CD4-positive, alpha-beta T cell treated with Interleukin-2 at 100 ng/mL for 4 hours (primary cell): ENCODE measurements around the gene LDLRAD1.
"Not testable (repeated sequence)": the region's sequence is repeated elsewhere in the genome, so short reads cannot be mapped to it uniquely, and the experiment has no call there.

Experiments used
- DNase-seq: peaks from one replicate; pipeline ENCODE4 v3.0.0-alpha.2; 2020; ENCODE audit warnings: low spot score

The LDLRAD1 gene

DNA sequence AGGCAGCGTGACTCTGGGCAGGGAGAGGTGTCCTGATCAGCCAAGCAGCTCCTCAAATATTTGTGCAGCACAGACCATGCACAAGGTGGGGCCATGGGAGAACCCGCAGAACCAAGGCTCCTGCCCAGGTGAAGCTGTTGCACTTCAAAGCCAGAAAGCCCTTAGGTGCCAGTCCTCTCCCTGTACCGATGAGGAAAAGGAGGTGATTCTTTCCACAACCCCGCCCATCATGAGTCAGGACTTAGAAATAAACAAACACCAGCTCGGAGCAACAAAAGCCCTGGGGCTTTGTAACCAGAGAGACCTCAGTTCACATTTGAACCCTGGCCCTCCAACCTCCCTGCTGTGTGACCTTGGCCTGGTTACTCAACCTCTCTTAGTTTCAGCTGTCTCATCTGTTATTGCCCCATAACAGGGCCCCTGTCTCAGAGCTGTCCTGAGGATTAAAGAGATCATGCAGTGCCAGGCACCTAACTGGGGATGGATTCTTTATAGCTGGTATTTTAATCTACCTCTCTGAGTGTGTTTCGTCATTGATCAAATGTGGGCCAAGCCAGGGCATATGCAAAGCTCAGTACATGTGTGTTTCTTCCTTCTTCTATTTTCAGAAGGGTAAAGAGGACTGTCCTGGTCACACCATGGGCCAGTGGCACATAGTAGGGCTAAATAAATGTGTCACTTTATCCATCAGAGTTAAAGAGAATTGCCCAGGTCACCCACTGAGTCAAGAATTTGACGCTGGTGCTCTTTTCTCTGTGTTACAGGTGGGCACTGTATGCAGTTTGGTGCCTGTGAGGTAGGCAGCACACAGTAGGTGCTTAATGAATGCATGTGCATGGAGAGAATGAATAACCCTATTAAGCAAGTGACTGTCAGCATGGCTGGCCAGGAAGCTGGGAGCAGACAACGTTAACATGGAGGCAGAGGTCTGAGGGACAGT, 1.4 kb downstream of the LDLRAD1 start:
- no peak for DNase-seq

GRCh38 chr1:54014009-54014629, 3.9 kb downstream of the LDLRAD1 start:
- DNase-seq: no peak

GRCh38 chr1:54013393-54014008, 4.5 kb downstream of the LDLRAD1 start:
- no peak for DNase-seq

DNA sequence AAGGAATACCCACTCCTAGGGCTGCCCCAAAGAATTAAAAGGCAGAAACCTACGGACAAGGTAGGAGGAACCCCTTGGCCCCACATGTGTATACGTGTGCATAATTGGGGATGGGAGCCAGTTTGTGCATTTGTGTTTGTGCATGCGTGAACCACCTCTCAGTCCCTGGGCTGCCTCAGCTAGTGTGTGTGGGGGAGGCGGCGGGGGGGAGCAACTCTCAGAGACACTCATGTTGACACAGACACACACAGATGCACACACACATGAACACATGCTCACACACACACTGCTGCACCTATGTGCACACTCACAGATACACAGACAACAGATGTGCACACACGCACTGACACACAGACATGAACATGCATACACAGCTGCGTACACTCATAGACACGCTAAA, 5.1 kb downstream of the LDLRAD1 start:
- DNase-seq: no peak

- no peak for DNase-seq
These were observed 6.0 kb downstream of the LDLRAD1 start for GRCh38 chr1:54012008-54012325.

DNA sequence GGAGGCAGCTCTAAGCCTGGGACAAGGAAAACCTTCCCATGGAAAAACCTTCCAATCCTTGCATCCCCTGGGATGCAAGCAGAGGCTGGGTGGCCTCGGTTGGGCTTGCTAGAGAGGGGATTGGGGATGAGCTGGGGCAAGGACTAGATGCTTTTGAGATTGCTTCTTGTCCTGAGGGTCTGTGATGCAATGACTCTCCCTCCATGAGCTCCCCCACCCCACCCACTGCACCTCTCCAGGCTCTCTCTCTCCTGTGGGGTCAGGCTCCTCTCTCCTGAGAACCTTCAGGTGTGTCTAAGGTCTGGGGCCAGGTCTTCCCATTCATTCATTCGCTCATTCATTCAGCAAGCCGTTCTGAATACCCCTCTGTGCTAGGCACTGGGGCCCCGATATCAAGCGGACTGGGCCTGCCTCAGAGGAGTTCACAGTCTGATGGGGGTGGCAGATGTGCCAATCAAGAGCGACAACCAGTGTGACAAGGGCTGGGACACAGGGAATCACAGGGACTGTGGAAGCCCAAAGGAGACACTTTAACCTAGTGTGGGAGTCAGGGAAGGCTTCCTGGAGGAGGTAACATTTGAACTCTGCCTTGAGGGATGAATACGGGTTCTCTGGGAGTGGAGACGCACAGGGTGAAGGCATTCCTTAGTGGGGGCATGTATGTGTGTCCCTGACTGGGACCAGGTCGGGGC, 6.5 kb downstream of the LDLRAD1 start:
- no peak for DNase-seq

DNA sequence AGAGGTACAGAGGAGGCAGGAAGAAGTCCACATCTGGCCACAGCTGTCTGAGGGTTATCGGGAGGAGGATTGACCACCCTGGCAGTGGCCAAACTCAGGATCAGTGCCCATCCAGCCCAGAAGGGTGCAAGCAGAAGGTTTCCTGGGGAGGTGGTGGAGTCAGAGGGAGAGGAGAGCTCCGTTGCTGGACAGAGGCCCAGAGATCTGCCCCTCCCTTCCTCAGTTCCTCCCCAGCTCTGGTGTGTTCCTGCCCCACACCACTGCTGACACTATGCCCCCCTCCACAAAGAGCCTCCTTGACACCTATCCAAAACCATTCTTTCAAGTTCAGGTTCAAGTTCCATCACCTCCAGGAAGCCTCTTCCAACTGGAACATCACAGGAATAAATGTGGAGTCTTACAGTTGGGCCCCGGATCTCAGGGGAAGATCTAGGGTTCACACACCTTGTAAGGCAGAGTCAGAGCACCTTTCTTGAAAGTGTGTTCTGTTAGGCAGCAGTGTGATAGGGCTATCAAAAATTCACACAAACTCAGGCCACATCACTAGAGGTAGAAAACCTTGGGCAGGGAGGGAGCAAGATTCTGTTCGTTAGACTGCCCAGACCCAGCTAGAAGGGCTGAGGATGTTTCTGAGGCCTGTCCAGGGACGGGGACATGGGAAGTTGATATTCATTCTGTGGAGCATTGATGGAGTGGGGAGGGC, 7.4 kb downstream of the LDLRAD1 start:
- DNase-seq: no peak

DNA sequence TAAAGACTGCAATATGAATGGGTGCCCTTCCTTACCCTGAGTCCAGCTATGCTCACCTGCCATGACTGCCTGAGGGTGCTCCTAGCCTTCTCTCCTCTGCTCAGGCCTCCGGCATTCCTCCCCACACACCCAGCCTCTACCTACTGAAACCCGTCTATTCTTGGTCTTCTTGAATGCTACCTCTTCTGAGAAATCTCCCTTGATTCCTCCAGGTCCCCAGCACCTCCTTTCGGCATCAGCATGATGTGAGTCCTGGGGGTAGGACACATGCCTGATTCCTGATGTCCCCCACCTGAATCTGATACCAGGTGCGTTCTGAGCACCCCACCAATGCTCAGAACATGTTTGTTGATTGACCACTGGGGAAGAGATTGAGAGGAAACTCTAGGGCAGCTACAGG, 8.6 kb downstream of the LDLRAD1 start:
- no peak for DNase-seq

GRCh38 chr1:54008876-54009275, 9.1 kb downstream of the LDLRAD1 start:
- DNase-seq: no peak

DNA sequence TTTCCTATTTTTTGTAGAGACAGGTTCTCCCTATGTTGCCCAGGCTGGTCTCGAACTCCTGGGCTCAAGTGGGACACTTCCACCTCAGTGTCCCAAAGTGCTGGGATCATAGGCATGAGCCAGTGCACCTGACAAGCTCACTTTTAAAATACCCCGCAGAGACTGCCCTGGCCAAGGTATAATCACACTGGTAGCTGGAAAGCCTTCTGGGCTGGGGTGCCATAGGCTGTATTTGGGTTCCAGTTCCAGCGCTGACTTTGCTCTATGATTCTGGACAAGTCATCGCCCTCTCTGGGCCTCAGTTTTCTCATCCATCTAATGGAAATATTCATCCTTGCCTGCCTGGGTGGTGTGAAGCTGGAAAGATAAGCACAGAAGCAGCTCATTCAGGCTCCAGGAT, 10.4 kb downstream of the LDLRAD1 start:
- DNase-seq: no peak

- no peak for DNase-seq
These were observed 11.5 kb downstream of the LDLRAD1 start for GRCh38 chr1:54006508-54006907.

GRCh38 chr1:54004481-54005049, 13.4 kb downstream of the LDLRAD1 start:
- DNase-seq: no peak

DNA sequence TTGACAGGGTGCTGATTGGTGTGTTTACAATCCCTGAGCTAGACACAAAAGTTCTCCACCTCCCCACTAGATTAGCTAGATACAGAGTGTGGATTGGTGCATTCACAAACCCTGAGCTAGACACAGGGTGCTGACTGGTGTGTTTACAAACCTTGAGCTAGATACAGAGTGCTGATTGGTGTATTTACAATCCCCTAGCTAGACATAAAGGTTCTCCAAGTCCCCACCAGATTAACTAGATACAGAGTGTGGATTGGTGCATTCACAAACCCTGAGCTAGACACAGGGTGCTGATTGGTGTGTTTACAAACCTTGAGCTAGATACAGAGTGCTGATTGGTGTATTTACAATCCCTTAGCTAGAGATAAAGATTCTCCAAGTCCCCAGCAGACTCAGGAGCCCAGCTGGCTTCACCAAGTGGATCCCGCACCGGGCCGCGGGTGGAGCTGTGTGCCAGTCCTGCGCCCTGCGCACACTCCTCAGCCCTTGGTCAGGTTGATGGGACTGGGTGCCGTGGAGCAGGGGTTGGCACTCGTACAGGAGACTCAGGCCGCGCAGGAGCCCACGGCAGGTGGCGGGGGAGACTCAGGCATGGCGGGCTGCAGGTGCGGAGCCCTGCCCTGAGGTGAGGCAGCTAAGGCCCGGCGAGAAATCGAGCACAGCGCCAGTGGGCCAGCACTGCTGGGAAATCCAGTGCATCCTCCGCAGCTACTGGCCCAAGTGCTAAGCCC, 14.1 kb downstream of the LDLRAD1 start:
- DNase-seq: not testable (repeated sequence)

DNA sequence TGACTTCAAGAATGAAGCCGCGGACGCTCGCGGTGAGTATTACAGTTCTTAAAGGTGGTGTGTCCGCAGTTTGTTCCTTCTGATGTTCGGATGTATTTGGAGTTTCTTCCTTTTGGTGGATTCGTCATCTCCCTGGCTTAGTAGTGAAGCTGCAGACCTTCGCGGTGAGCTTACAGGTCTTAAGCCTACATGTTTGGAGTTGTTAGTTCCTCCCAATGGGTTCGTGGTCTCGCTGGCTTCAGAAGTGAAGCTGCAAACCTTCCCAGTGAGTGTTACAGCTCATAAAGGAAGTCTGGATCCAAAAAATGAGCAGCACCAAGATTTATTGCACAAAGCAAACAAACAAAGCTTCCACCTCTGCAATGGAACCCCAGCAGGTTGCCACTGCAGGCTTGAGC, 14.7 kb downstream of the LDLRAD1 start:
- DNase-seq: no peak

DNA sequence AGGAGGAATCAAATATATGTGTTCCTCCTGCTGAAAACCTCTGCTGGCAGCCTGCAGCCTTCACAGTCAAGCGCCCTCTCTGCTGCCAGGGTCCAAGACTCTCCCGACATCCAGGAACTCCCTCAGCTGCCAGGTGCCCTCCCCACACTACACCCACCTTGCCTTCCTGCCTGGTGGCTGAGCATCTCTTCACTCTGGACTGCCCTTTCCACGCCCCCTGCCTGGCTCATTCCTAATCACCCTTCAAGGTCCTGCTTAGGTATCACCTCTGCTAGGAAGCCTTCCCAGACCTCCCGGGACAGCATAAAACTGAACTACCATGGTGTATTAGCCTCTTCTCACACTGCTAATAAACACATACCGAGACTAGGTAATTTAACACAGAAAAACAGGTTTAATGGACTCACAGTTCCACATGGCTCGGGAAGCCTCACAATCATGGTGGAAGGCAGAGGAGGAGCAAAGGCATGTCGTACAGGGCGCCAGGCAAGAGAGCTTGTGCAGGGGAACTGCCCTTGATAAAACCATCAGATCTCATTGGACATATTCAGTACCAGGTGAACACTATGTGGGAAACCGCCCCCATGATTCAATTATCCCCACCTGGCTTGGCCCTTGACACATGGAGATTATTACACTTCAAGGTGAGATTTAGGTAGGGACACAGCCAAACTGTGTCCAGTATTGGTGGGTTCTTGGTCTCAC, 15.3 kb downstream of the LDLRAD1 start:
- no peak for DNase-seq

DNA sequence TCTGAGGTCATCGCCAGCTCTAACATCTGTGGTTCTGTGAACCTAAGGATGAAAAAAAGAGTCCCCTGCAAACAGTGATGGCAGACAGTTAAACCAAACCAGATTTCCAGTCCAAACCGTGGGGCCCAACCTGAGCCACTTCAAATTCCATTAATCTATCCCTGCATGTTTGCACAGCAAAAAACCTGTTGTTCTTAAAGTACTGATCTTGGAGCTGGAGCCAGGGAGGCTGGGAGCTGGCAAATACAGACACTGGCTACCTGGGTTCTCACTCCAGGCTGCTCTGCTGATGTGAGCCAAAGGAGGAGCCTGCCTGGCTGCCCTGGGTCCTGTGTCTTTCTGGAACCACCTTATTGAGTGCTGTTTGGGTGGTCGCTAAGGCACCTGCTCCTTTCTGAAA, 16.4 kb downstream of the LDLRAD1 start:
- no peak for DNase-seq

GRCh38 chr1:53999920-54000319, 18.1 kb downstream of the LDLRAD1 start:
- DNase-seq: no peak

GRCh38 chr1:53998223-53998622, 19.8 kb downstream of the LDLRAD1 start:
- DNase-seq: no peak

- no peak for DNase-seq
These were observed 22.3 kb downstream of the LDLRAD1 start for GRCh38 chr1:53995683-53996082.

DNA sequence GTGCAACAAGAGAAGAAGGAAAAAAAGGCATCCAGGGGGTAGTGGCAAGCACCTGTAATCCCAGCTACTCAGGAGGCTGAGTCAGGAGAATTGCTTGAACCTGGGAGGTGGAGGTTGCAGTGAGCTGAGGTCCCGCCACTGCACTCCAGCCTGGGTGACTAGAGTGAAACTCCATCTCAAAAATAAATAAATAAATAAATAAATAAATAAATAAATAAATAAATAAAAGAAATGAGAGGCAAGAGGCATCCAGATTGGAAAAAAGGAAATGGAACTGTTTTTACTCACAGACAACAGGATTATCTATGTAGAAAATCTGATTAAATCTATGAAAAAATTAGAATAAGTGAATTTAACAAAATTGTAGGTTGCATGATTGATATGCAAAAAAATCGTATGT, 23.5 kb downstream of the LDLRAD1 start:
- not testable (repeated sequence) for DNase-seq
